Measurements from ENCODE around the gene GUCY1A1. TPM values are rescaled to one million over a fixed set of nuclear protein-coding genes. Genes with fewer than 3 reads are reported as not detected.

The GUCY1A1 gene
- total RNA-seq, 1 experiment from 2014 or later, result 0.20 TPM

DNA sequence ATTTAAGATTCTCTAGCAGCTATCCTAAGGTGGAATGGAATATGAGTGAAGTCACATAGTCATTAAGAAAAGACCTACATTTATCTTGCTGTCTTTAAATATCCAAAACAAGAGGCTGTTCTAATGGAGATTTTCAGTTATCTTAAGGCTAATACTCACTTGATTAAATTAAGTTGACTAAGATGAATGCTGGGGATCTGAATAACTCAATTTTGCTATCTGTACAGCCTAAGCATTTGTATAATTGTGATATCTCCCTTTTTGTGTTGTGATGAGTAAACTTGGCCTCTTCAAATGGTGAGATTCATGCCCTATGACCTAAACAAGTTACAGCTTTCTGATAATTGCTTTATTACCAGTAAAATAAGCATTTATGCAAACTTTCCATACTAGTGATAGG, 13.6 kb upstream of the GUCY1A1 start:
- ChIA-PET POLR2A (no interaction called here), CTCF (no interaction called here)
- Mint-ChIP-seq H3K27me3 (ENCODE audit: low read depth) (no peaks in the 10 kb centered on the region), H3K36me3 (no peaks in the 10 kb centered on the region), H3K4me1 (peaks cover 13% of the 10 kb centered on the region), H3K9me3 (no peaks in the 10 kb centered on the region), H3K4me3 (no peak overlapping the region), H3K27ac (no peak overlapping the region)
- ATAC-seq, result no peak
- no peak for DNase-seq (ENCODE audit: low spot score)
- TF ChIP-seq ESRRA (CRISPR knock-in tag; IDR thresholded peaks at IDR 0.05; ENCODE audit: borderline replicate concordance) (no peak), NFE2L1 (CRISPR knock-in tag; IDR thresholded peaks at IDR 0.05) (no peak), IRF2 (CRISPR knock-in tag; IDR thresholded peaks at IDR 0.05; ENCODE audit: borderline replicate concordance, low read depth) (no peak), TCF7 (CRISPR knock-in tag; IDR thresholded peaks at IDR 0.05; ENCODE audit: low read depth) (no peak), NFATC4 (CRISPR knock-in tag; IDR thresholded peaks at IDR 0.05) (no peak), MXD4 (CRISPR knock-in tag; IDR thresholded peaks at IDR 0.05; ENCODE audit: borderline replicate concordance) (no peak), SMAD3 (CRISPR knock-in tag; IDR thresholded peaks at IDR 0.05; ENCODE audit: borderline replicate concordance) (no peak), FOXK1 (CRISPR knock-in tag; IDR thresholded peaks at IDR 0.05) (no peak), GRHL2 (CRISPR knock-in tag; IDR thresholded peaks at IDR 0.05; ENCODE audit: insufficient replicate concordance, severe bottlenecking) (no peak), HMGA2 (CRISPR knock-in tag; IDR thresholded peaks at IDR 0.05) (no peak)
- TF ChIP-seq, protein P1, sequence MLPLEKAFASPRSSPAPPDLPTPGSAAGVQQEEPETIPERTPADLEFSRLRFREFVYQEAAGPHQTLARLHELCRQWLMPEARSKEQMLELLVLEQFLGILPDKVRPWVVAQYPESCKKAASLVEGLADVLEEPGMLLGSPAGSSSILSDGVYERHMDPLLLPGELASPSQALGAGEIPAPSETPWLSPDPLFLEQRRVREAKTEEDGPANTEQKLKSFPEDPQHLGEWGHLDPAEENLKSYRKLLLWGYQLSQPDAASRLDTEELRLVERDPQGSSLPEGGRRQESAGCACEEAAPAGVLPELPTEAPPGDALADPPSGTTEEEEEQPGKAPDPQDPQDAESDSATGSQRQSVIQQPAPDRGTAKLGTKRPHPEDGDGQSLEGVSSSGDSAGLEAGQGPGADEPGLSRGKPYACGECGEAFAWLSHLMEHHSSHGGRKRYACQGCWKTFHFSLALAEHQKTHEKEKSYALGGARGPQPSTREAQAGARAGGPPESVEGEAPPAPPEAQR (CRISPR knock-in tag; IDR thresholded peaks at IDR 0.05), result no peak
- TF ChIP-seq, protein P2, sequence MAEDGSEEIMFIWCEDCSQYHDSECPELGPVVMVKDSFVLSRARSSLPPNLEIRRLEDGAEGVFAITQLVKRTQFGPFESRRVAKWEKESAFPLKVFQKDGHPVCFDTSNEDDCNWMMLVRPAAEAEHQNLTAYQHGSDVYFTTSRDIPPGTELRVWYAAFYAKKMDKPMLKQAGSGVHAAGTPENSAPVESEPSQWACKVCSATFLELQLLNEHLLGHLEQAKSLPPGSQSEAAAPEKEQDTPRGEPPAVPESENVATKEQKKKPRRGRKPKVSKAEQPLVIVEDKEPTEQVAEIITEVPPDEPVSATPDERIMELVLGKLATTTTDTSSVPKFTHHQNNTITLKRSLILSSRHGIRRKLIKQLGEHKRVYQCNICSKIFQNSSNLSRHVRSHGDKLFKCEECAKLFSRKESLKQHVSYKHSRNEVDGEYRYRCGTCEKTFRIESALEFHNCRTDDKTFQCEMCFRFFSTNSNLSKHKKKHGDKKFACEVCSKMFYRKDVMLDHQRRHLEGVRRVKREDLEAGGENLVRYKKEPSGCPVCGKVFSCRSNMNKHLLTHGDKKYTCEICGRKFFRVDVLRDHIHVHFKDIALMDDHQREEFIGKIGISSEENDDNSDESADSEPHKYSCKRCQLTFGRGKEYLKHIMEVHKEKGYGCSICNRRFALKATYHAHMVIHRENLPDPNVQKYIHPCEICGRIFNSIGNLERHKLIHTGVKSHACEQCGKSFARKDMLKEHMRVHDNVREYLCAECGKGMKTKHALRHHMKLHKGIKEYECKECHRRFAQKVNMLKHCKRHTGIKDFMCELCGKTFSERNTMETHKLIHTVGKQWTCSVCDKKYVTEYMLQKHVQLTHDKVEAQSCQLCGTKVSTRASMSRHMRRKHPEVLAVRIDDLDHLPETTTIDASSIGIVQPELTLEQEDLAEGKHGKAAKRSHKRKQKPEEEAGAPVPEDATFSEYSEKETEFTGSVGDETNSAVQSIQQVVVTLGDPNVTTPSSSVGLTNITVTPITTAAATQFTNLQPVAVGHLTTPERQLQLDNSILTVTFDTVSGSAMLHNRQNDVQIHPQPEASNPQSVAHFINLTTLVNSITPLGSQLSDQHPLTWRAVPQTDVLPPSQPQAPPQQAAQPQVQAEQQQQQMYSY (CRISPR knock-in tag; IDR thresholded peaks at IDR 0.05), result no peak

DNA sequence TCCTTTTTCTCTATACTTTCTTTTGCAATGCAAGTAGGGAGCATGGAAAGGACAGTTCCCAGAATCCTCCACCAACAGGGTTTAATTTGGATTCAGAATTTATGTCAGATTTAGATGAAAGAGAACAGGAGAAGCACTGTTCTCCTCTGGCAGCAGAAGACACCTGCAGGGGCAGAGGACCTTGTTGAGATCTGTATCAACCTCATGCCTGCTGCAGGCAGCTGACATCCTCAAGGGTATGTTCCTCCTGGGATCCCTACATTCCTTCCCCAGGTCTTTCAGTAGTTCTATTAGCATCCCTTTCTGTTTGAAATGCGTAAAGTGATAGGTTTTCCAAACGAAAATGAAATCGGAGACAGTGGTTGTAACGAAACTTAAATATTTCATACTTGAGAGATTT, 10.6 kb upstream of the GUCY1A1 start:
- Mint-ChIP-seq H3K27ac (no peak overlapping the region), H3K36me3 (no peaks in the 10 kb centered on the region), H3K9me3 (no peaks in the 10 kb centered on the region), H3K27me3 (ENCODE audit: low read depth) (no peaks in the 10 kb centered on the region), H3K4me1 (peaks cover 16% of the 10 kb centered on the region), H3K4me3 (no peak overlapping the region)
- ChIA-PET CTCF (interaction anchor here (0.5 kb wide), 1 partner anchor 1091 kb away, joined by 3 read pairs; no protein-coding TSS in a partner anchor), POLR2A (no interaction called here)
- no peak for DNase-seq (ENCODE audit: low spot score)
- peak; percentile 53 for ATAC-seq
- no peak for TF ChIP-seq ZNF121 (CRISPR knock-in tag; IDR thresholded peaks at IDR 0.05)
- TF ChIP-seq FOXK1 (CRISPR knock-in tag; IDR thresholded peaks at IDR 0.05), result no peak
- no peak for TF ChIP-seq OVOL2 (CRISPR knock-in tag; IDR thresholded peaks at IDR 0.05; ENCODE audit: borderline replicate concordance)
- TF ChIP-seq NR3C1 (CRISPR knock-in tag; conservative IDR thresholded peaks at IDR 0.05; ENCODE audit: low read depth), result no peak
- TF ChIP-seq, protein P3, sequence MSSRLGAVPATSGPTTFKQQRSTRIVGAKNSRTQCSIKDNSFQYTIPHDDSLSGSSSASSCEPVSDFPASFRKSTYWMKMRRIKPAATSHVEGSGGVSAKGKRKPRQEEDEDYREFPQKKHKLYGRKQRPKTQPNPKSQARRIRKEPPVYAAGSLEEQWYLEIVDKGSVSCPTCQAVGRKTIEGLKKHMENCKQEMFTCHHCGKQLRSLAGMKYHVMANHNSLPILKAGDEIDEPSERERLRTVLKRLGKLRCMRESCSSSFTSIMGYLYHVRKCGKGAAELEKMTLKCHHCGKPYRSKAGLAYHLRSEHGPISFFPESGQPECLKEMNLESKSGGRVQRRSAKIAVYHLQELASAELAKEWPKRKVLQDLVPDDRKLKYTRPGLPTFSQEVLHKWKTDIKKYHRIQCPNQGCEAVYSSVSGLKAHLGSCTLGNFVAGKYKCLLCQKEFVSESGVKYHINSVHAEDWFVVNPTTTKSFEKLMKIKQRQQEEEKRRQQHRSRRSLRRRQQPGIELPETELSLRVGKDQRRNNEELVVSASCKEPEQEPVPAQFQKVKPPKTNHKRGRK (CRISPR knock-in tag; IDR thresholded peaks at IDR 0.05; ENCODE audit: borderline replicate concordance), result no peak
- TF ChIP-seq, protein P4, sequence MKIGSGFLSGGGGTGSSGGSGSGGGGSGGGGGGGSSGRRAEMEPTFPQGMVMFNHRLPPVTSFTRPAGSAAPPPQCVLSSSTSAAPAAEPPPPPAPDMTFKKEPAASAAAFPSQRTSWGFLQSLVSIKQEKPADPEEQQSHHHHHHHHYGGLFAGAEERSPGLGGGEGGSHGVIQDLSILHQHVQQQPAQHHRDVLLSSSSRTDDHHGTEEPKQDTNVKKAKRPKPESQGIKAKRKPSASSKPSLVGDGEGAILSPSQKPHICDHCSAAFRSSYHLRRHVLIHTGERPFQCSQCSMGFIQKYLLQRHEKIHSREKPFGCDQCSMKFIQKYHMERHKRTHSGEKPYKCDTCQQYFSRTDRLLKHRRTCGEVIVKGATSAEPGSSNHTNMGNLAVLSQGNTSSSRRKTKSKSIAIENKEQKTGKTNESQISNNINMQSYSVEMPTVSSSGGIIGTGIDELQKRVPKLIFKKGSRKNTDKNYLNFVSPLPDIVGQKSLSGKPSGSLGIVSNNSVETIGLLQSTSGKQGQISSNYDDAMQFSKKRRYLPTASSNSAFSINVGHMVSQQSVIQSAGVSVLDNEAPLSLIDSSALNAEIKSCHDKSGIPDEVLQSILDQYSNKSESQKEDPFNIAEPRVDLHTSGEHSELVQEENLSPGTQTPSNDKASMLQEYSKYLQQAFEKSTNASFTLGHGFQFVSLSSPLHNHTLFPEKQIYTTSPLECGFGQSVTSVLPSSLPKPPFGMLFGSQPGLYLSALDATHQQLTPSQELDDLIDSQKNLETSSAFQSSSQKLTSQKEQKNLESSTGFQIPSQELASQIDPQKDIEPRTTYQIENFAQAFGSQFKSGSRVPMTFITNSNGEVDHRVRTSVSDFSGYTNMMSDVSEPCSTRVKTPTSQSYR (CRISPR knock-in tag; IDR thresholded peaks at IDR 0.05), result no peak
- TF ChIP-seq ZNF263 (CRISPR knock-in tag; IDR thresholded peaks at IDR 0.05; ENCODE audit: low read depth), result no peak
- TF ChIP-seq, protein P5, sequence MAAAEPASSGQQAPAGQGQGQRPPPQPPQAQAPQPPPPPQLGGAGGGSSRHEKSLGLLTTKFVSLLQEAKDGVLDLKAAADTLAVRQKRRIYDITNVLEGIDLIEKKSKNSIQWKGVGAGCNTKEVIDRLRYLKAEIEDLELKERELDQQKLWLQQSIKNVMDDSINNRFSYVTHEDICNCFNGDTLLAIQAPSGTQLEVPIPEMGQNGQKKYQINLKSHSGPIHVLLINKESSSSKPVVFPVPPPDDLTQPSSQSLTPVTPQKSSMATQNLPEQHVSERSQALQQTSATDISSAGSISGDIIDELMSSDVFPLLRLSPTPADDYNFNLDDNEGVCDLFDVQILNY (CRISPR knock-in tag; IDR thresholded peaks at IDR 0.05), result no peak
- TF ChIP-seq, protein P2 (CRISPR knock-in tag; IDR thresholded peaks at IDR 0.05), result no peak
- no peak for TF ChIP-seq FOXP1 (CRISPR knock-in tag; IDR thresholded peaks at IDR 0.05; ENCODE audit: borderline replicate concordance)
- TF ChIP-seq CREM (CRISPR knock-in tag; IDR thresholded peaks at IDR 0.05), result no peak
- no peak for TF ChIP-seq TCF7 (CRISPR knock-in tag; IDR thresholded peaks at IDR 0.05; ENCODE audit: low read depth)
- no peak for TF ChIP-seq ESRRA (CRISPR knock-in tag; IDR thresholded peaks at IDR 0.05; ENCODE audit: borderline replicate concordance)

All from WTC11 (cell line).